GM18511 (cell line): ENCODE results near the gene CSMD2.

Source experiments
- ATAC-seq: cut with Tn5 transposase; IDR thresholded peaks from one replicate; pipeline ENCODE4 v1.9.1; 2021; ENCODE audit warnings: mild to moderate bottlenecking, moderate library complexity; ENCODE audit not compliant: unreplicated experiment

Gene CSMD2

DNA sequence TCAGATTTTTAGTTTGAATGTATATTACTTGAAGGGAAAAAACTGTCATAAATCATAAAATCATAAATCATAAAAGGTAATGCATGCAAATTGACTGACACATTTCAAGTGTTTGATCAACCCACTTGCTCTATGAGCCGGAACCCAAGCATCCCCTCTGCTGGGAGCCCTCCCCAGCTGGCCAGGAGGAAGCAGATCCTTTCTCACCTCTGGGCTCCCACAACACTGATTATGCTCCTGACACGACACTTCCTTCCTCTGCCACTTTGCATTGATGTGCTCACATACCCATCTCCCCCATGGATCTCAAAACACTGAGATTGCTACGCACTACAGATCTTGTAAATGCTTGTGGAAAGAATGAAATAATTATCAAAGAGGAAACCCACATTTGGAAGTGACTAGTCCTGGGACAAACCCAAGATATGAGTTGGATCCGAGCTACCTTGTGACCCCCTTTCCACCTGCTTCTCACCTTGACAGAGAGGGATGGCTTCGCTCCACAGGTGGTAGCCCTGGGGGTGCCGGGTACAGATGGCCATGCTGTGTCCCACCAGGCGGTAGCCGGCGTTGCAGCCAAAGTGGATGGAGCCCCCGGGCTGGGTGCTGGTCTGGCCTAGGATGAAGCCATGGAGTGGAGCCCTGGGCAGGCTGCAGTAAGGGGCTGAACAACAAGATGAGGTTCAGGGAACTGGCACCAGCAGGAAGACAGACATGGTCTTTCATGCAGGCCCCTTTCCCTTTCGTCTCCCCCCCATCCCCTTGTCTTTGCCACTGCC is 588.0 kb downstream of the CSMD2 start:
- no peak for ATAC-seq

DNA sequence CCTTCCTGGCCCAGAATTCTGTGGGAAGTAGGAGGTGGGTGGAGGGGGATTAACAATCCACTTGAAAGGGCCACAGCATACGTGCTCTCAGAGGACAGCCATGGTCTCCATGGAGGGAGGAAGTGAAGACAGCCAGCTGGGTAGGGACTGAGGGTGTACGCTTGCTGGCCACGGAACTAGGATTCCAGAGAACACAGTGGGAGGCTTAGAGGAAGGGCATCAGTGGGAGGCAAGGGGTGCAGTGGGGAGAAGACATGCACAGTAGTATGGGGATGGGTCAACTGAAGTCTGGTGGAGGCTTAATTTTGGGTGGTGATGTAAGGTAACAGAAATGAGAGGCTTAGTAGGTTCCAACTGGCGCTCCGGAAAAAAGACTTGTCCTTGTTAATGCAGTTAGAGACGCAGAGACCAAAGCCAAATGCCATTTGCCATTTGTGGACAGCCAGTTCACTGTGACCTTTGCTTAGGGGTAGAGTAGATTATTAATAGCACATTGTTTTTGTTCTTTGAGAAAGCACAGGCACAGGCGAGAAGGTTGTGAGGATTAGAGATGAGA is 589.6 kb downstream of the CSMD2 start:
- no peak for ATAC-seq

DNA sequence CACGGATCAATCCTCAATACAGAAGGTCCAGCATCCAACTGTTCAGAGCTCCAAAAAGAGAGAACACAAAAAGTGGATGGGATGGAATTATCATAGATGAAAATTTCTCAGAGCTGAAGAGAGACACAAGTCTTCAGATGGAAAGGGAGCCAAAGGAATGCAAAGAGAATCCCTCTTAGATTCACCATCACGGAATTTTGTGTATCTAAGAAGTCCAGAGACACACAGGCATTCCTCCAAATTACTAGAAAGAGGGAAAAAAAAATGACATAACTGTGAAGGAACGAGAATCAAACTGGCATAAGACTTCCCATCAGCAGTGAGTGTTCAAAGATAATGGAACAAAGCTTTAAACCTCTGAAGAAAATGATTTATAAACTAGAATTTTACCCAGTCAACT is 591.4 kb downstream of the CSMD2 start:
- no peak for ATAC-seq

DNA sequence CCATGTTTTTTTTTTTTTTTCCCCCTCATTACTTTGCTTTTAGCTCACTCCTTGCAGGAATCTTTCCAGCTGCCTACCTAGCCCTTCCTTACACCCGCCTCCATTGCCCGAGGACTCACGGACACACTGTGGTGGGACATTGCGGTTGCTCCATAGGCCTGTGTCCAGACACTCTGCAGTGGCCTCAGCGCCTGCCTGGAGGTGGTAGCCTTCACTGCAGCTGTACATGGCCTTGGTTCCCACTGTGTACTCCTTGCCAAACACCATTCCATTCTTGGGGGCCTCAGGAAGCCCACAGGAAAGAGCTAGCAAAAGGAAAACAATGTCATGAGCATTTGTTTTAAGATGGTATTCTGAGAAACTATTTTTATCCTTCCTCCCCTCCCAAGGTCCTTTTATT is 592.6 kb downstream of the CSMD2 start:
- ATAC-seq, result no peak

DNA sequence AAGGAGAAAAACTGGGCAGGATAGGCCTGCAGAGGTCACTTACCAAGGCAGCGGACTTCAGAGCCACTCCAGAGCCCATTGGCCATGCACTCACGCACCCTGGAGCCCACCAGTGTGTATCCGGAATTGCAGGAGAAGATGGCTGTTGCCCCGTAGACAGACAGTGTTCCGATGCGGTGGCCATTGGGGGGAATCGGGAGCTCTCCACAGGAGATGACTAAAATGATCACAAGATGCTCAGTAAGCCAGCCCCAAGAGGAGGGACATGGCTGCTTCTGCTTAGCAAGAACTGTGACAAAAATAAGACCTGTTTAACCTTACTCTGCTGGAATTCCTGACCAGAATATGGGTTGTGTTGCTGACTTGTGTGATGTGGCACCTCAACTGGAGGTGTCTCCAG is 595.7 kb downstream of the CSMD2 start:
- no peak for ATAC-seq

DNA sequence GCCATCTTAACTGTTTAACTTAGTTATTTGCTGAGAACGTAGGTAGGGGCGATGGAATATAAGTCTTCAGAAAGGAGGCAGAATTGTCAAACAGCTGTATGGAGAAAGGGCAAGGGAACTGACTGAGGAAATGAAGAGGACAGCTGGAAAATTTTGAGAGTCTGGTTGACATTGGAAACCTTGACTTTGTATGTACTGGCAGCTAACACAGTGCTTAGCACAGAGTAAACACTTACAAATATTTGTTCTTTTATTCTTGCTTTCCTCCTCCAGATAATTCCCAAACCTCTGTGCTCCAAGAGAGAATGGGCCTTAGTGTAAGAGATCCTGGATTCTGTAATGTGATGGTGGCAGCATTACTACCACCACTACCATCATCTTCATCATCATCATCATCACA is 601.3 kb downstream of the CSMD2 start:
- ATAC-seq, result no peak

DNA sequence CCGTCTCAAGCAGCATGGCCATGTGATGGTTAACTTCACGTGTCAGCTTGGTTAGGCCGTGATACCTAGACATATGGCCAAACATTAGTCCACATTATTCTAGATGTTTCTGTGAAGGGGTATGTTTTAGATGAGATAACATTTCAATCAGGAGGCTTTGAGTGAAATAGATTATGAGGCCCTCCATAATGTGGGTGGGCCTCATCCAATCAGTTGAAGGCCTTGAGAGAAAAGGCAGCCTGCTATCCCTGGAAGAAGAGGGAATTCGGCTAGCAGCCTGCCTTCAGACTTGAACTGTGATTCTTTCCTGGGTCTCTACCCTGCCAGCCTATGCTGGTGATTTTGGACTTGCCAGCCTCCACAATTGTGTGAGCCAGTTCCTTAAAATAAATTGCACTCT is 602.5 kb downstream of the CSMD2 start:
- no peak for ATAC-seq

DNA sequence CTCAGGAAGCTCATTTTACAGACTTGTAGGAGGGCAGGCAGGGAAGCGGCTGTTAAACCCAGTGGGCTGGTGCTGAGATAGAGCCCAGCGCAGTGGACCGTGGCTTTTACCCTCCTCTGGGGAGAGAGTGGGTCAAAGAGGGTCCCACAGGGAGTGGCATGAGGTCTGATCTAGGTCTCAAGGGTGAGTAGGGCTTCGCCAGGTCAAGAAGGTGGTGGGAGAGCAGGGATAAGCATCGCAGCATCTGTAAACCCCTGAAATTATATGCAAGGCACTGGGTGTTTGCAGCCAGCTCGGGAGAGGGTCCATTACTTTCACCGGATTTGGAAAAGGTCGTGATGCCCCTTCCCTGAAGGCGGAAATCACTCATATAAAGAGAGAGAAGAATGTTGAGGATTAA is 603.5 kb downstream of the CSMD2 start:
- no peak for ATAC-seq

DNA sequence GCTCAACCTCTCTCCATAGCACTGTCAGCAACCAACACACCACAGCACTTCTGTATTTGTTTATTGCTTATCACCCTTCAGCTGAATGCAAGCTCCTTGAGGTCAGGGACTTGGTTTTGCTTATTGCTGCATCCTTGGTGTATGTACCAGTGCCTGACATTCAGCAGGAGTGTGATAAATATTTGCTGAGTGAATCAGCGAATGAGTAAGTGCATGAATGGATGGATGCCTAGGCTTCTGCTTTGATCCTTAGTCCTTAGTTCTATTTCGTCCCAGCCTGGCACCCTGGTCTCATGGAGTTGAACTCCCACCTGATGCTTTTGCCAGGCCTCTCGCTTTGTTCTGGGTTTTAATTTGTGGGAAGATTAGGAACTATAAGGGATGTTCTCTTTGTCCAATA is 604.4 kb downstream of the CSMD2 start:
- ATAC-seq, result no peak

DNA sequence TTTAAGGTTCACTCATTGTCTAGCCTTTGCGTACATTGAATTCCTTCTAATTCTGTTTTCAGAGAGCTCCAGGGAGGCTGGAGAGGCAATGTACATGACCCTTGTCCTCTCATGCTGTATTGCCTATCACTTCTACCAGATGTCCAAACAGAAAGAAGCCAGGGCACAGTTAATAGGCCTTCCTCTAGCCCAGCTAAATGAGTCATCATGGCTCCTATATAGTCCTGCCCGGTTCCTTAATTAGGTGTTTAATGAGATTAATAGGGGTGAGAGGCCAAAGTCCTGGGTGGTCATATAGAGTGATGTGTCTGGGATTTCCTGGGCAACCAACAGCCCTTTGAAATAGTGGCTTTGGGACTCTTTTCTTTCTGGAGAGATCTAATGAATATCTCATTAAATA is 616.3 kb downstream of the CSMD2 start:
- no peak for ATAC-seq

DNA sequence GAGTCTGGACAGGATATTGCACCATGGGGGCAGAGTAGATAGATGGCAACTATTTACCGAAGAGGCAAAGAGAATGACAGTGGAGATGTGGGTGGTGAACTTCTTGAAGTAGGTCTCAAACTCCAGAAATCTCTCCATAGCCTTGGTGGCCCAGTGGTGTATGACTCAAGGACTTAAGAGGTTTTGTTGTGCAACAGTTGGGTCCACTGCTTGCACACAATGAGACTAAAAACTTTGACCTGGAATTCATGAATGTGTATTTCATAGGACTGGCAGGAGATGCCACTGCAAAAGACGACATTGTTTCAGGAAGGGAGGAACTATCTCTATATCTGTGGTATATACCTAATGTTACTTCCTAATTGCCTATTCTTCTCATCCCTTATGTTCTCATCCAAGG is 616.7 kb downstream of the CSMD2 start:
- ATAC-seq, result no peak

DNA sequence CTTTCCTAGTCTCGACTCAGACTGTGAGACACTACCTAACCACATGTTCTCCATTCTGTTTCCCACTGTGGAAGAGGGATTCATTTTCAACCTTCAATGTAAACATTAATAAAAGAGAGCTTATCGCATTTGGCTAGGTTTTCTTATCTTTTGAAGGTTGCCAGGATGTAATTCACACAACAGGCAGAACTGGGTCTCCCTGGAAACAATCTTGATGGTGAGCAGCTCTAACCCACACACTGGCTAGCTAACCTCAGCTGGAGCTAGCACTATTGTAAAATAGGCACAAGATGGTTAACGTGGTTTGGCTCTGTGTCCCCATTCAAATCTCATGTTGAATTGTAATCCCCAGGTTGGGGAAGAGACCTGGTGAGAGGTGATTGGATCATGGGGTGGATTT is 617.5 kb downstream of the CSMD2 start:
- ATAC-seq, result no peak

DNA sequence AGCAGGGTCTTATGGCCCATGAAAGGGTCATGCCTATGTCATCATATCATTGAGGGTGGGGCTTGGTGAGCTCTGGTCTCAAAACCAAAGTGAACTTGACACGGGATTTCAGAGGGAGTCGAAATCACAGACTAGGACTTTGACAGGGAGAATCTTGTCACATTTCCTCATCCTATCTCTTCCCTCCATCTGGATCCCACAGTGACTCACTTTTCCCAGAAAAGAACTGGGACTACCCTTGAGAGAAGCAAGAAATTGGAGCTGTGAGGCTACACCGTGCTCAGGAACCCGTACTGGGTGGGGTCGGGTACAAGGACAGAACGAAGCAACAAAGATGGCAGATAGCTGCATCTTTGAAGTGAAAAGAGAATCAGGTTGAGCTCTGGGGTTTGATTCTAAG is 623.1 kb downstream of the CSMD2 start:
- no peak for ATAC-seq

DNA sequence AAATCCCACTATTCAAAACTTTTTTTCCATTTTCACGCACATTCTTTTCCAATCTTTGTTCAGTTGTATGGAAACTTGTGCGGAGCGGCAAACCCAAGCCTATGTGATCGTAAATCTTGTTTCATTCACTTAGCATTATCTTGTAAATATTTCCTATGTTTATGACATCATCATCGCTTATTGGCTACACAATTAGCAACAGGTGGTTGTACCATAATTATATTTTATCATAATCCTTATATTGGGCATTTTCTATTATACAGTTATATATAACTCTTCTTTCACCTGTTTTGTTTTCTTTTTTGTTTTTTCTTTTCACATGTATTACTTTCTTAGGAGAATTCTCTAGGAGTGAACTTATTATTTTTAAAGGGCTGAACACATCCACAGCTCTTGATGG is 627.1 kb downstream of the CSMD2 start:
- no peak for ATAC-seq

DNA sequence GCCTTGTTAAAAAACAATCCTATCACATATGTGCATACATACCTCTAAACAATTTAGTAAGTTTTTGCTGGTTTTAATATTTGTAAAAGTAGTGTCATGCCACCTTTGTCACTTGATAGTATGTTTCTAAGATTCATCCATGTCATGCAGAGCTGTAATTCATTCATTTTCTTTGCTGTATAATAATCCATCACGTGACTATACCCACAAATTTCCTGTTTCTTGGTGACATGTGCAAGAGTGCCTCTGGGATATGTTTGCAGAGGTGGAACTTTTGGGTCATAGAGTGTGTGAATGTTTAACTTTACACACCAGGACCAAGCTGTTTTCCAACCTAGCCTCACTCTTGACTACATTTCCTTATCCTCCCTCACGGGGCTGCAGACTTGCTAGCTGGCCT is 629.7 kb downstream of the CSMD2 start:
- ATAC-seq, result no peak

DNA sequence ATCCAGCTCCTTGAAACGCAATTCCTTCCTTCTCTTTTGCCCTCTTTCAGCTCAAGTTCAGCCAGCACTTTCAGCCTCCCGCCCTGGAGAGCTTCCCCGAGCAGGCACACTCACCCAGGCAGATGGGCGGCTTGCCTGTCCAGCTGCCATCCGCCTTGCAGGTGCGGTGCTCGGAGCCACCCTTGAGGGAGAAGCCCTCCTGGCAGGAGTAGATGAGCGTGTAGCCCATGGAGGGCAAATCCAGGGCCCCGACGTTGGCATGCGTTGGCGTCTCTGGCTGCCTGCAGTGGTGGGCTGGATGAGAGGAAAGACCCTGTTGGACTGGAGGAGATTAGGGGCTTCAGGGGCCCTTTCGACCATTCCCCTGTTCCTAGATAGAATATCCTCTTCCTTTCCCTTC is 632.1 kb downstream of the CSMD2 start:
- ATAC-seq, result no peak

DNA sequence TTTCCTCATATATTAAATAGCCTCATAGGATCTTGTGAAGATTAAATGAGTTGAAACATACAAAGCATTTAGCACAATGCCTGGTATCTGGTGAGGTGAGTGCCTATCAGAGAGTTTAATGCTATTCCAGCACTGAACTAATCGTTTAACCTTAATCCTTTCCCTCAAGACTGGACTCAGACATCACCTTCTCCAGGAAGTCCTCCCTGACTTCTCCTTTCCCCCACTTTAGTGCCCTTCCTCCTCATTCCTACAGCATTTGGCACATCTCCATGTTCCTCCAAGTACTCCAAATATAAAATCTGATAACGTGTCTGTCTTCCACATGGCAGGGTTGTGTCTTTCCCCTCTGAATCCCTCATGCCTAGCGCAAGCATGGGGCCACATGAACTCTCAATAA is 632.8 kb downstream of the CSMD2 start:
- ATAC-seq, result no peak

DNA sequence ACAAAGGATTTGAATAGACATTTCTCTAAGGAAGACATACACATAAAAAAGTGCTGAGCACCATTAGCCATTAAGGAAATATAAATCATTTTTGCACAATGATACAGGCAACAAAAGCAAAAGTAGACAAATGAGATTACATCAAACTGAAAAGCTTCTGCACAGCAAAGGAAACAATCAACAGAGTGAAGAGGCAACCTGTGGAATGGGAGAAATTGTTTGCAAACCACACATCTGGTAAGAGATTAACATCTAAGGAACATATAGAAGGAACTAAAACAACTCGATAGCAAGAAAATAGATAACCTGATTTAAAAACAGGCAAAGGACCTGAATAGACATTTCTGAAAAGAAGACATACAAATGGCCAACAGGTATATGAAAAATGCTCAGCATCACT is 635.1 kb downstream of the CSMD2 start:
- ATAC-seq, result no peak

DNA sequence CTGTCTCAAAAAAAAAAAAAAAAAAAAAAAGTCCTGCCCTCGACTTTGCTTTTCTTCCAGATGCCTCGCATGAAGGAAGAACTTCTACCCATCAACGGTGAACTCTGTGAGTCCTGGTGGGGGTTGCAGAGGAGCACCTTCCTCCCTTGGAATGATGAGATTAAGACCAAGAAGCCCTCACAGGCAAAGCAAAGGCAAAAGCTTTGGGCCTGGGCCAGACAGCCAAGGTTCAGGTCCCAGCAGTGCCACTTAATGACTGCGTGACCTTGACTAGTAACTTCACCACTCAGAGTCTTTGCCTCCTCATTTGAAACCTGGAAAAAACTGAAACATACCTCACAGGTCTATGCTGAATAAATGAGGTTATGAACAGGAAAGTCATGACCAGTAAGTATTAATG is 637.1 kb downstream of the CSMD2 start:
- ATAC-seq, result no peak

DNA sequence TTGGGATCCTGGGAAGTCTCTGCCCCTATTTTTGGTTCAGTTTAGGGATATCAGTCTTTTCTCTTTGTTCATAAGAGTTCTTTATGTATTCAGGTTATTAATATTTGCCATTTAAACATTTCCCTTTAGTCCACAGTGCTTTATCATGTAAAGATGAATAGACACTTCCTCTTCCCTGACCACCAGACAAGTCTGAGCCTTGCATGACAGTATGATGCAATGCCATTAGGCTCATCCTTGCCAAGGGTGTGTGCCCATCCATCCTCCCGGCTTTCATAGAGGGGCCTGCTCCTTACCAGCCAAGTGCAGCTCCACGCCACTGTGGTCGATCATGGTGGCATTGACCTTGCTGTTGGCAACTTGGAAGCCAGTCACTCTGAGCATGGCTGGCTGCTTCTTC is 640.4 kb downstream of the CSMD2 start:
- no peak for ATAC-seq

DNA sequence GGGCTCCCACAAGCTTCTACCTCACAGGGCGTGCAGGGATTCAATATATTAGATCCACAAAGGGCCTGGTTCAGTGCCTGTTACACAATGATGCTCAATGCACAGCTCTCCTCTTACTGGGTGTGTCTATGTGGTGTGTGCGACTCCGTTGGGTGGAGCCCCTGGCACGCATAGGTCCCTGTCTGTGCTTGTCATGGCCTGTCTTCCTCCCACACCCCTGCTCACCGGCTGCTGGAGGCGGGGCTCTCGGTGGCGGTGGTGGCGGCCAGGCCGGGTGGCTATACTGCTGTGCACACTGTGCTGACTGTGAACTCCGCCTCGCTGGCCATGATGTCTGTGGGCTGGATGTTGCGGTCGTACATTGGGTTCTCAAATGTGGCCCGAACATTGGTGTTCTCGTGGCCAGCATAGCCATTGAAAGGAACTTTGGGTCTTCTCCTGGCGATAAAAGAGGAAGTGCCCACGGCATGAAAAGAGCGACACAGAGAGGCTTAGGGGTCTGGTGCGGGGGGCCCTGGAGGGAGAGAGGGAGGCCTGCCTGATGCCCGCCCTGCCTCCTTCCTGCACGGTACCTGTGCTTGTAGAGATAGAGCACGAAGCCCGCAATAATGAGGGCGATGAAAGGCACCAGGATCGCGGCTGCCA is 645.7 kb downstream of the CSMD2 start:
- no peak for ATAC-seq

DNA sequence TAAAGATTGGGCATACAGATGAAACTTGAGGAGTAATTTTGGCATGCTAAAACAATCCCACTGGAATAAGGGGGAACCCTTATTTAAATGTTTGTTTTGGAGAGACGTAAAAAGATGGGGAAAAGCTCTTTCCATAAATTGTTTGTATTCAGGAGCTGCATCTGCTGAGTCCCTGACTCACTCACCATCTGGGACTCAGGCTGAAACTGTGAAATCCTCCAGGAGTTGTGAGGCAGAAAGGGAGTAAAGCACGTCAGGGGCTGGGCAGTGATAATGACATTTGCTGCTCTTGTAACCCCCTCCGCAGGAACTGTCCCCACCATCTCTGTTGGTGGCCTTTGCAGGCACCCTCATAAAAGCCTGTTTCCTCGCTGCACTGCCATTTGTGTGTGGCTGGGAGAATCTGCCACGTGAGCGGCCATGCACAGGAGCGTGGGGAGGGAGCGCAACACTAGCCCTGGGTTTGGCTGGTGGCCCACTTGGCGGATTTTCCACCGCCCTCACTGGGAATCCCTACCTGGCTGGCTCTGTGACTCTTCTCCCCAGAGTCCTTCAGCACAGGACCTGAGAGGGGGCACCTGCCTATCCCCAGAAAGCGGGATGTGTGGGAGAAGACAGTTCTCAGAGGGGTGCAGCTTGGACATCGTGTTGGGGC is 647.3 kb downstream of the CSMD2 start:
- ATAC-seq, result no peak
